CD4-positive, alpha-beta T cell (primary cell): Measurements from ENCODE around the gene POU4F3. TPM values are rescaled to one million over a fixed set of nuclear protein-coding genes. Genes with fewer than 3 reads are reported as not detected.

Experiments
- ATAC-seq: fragments of 200-7000 bp; cut with Tn5 transposase; one replicate; pipeline ENCODE4 v1.10.0; 2022; ENCODE audit warnings: mild to moderate bottlenecking; ENCODE audit not compliant: poor library complexity
- CTCF ChIA-PET: fragments of 350-600 bp; sonication (Branson Sonifier 250); formaldehyde crosslinking; loops from one replicate; lab custom pipeline; 2021; ENCODE audit warnings: antibody characterized with exemption, inconsistent platforms; lab: Charles Lee
- POLR2A ChIA-PET: fragments of 350-600 bp; sonication (Branson Sonifier 250); formaldehyde crosslinking; loops from one replicate; lab custom pipeline; 2021; ENCODE audit warnings: antibody characterized with exemption, inconsistent platforms; lab: Charles Lee
- DNase-seq, 14 experiments: peaks; one replicate each; pipeline ENCODE4 v3.0.0-alpha.2; 2013 to 2020; ENCODE audit warnings: mixed read lengths in 2 of 14
- H3K27ac ChIP-seq, 2 donors: one replicate each; pipeline versions ENCODE4 v1.5.1 to v1.7.0; 2013; ENCODE audit warnings: low read length in 2 of 2, low read depth in 1 of 2, mild to moderate bottlenecking in 1 of 2
- H3K27me3 ChIP-seq, 2 experiments: 1 replicate in 1 of 2; 2 replicates in 1 of 2; pipeline versions ENCODE4 v1.6.1 to v1.7.0; 2013; ENCODE audit warnings: low read length in 2 of 2, control low read depth in 1 of 2, mild to moderate bottlenecking in 1 of 2, moderate library complexity in 1 of 2; ENCODE audit not compliant: insufficient read depth in 2 of 2, control insufficient read depth in 1 of 2
- H3K36me3 ChIP-seq: one replicate; pipeline ENCODE4 v1.6.1; 2013; ENCODE audit warnings: low read length, control low read depth; ENCODE audit not compliant: insufficient read depth
- H3K4me1 ChIP-seq: one replicate; pipeline ENCODE4 v1.6.1; 2013; ENCODE audit warnings: low read length, control low read depth; ENCODE audit not compliant: insufficient read depth
- H3K4me3 ChIP-seq: one replicate; pipeline ENCODE4 v1.5.1; 2013; ENCODE audit warnings: mild to moderate bottlenecking, low read length, moderate library complexity
- H3K9me3 ChIP-seq, 2 experiments: 1 replicate in 1 of 2; 2 replicates in 1 of 2; pipeline versions ENCODE4 v1.6.1 to v1.7.0; 2013; ENCODE audit warnings: low read length in 2 of 2, mild to moderate bottlenecking in 2 of 2, control low read depth in 1 of 2, moderate library complexity in 1 of 2; ENCODE audit not compliant: control insufficient read depth in 1 of 2, insufficient read depth in 1 of 2
- H3K27ac Mint-ChIP-seq: one replicate; pipeline ENCODE4 v1.8.0; 2020; ENCODE audit warnings: mixed read lengths
- H3K27me3 Mint-ChIP-seq: one replicate; pipeline ENCODE4 v1.8.0; 2021; ENCODE audit warnings: mixed read lengths
- H3K36me3 Mint-ChIP-seq: one replicate; pipeline ENCODE4 v1.8.0; 2021; ENCODE audit warnings: low read depth, mixed read lengths
- H3K4me1 Mint-ChIP-seq: one replicate; pipeline ENCODE4 v1.8.0; 2021; ENCODE audit warnings: low read depth, mixed read lengths
- H3K4me3 Mint-ChIP-seq: one replicate; pipeline ENCODE4 v1.8.0; 2020; ENCODE audit warnings: mild to moderate bottlenecking, mixed read lengths
- H3K9me3 Mint-ChIP-seq: one replicate; pipeline ENCODE4 v1.8.0; 2020; ENCODE audit warnings: mixed read lengths
- intact Hi-C, 2 experiments: fragments of 100-400 bp; cut with DNase I in 1 of 2; cut with micrococcal nuclease in 1 of 2; formaldehyde crosslinking; loops; one replicate each; pipeline versions ENCODE4 v1.15.1 to v1.9.0; 2023 to 2025; cut with DNase I, micrococcal nuclease
- polyA plus RNA-seq, 2 donors: library from polyadenylated mRNA; unstranded; fragments of 120-200 nt; gene quantifications; one replicate each; pipeline ENCODE4 v1.2.1, GENCODE V29; 2013
- total RNA-seq, 174 experiments: library from RNA in 2 of 174; stranded (reverse) in 2 of 174; gene quantifications; one replicate each; pipeline ENCODE4 v1.2.3 and lab custom pipeline; 2021 to 2026
- TF ChIP-seq, protein P1 (sequence below): fragments of 200-600 bp; IDR thresholded peaks from one replicate; pipeline ENCODE4 v1.8.0; 2022; ENCODE audit warnings: antibody characterized with exemption, mild to moderate bottlenecking

Gene POU4F3, protein sequence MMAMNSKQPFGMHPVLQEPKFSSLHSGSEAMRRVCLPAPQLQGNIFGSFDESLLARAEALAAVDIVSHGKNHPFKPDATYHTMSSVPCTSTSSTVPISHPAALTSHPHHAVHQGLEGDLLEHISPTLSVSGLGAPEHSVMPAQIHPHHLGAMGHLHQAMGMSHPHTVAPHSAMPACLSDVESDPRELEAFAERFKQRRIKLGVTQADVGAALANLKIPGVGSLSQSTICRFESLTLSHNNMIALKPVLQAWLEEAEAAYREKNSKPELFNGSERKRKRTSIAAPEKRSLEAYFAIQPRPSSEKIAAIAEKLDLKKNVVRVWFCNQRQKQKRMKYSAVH
- total RNA-seq (under 1 TPM; 0.17 to 0.22 TPM), total RNA-seq (lab: John Stamatoyannopoulos, UW) (0 to 0.39 (median 0.06) reads per million in 172 experiments)
- polyA plus RNA-seq (2013, experiment 1 of 2), result 0.06 TPM
- polyA plus RNA-seq (2013, experiment 2 of 2), result 0.07 TPM

DNA sequence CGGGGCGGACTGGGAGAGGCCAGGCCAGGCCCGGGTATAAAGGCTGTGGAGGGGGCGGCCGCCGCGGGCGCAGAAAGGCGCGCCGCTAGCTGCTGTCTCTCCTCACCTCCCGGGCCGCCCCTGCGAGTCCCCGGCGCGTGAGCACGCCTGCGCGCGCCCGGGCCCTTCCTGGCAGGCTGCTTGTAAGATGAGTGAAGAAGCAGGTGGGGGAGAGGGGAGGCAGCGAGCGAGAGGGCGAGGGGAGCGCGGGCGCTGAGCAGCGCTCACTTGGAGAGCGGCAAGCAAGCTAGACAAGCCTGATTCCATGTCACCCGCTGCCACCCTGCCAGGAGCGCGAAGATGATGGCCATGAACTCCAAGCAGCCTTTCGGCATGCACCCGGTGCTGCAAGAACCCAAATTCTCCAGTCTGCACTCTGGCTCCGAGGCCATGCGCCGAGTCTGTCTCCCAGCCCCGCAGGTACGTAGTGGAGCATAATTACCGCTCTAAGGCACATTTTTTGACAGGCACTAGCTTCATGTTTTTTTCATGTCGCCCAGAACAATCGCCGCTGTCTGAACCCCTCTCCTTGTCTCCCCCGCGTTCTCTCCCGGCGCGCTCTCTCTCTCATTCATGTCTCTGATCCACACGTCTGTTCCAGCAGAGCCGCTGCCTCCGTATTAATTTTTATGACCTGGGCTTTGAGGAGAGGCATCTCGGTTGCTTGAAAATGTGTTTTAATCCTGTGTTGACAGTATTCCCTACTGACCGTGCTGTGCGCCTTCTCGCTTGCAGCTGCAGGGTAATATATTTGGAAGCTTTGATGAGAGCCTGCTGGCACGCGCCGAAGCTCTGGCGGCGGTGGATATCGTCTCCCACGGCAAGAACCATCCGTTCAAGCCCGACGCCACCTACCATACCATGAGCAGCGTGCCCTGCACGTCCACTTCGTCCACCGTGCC, at the start of gene POU4F3:
TSS of gene POU4F3 (plus strand) at position 66 of the 941 bp plus-strand sequence. CDS start at position 340, 274 bp downstream.
- DNase-seq, result no peak
- Mint-ChIP-seq H3K27me3 (peaks cover 89% of the 10 kb centered on the region), H3K9me3 (no peaks in the 10 kb centered on the region), H3K4me3 (no peak within 1 kb of the TSS), H3K27ac (no peak within 1 kb of the TSS), H3K4me1 (peaks cover 11% of the 10 kb centered on the region), H3K36me3 (no peaks in the 10 kb centered on the region)
- POLR2A ChIA-PET, result no interaction called here
- Histone ChIP-seq H3K4me1 (peaks cover 4% of the 10 kb centered on the region), H3K9me3 (peaks cover 0 to 55% of the 10 kb centered on the region in 2 experiments), H3K27ac (no peak within 1 kb of the TSS), H3K27me3 (peaks cover 79 to 96% of the 10 kb centered on the region in 2 experiments), H3K36me3 (no peaks in the 10 kb centered on the region), H3K4me3 (no peak within 1 kb of the TSS)
- CTCF ChIA-PET, result no interaction called here
- no peak for ATAC-seq
- intact Hi-C loops, result no loop called here
- TF ChIP-seq, protein P1, sequence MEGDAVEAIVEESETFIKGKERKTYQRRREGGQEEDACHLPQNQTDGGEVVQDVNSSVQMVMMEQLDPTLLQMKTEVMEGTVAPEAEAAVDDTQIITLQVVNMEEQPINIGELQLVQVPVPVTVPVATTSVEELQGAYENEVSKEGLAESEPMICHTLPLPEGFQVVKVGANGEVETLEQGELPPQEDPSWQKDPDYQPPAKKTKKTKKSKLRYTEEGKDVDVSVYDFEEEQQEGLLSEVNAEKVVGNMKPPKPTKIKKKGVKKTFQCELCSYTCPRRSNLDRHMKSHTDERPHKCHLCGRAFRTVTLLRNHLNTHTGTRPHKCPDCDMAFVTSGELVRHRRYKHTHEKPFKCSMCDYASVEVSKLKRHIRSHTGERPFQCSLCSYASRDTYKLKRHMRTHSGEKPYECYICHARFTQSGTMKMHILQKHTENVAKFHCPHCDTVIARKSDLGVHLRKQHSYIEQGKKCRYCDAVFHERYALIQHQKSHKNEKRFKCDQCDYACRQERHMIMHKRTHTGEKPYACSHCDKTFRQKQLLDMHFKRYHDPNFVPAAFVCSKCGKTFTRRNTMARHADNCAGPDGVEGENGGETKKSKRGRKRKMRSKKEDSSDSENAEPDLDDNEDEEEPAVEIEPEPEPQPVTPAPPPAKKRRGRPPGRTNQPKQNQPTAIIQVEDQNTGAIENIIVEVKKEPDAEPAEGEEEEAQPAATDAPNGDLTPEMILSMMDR, result no peak

DNA sequence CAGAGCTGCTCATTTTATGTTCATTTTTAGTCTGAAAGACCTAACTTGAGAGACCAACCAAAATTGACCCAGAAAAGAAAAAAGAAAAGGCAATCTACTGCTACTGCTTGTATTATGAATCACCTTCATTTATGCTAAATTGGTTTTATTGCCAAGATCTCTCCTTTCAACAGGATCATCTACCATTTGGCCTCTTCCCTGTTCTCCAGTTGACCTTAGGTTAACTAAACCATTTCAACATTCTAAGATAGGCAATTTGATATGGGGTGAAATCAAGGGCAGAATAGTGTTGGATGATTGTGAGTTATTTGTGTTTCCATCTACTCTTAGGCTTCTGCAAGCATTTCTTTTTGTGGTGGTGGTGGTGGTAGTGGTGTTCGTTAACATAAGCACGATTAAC, 48.3 kb upstream of the POU4F3 start:
- H3K27me3 Mint-ChIP-seq, result no peaks in the 10 kb centered on the region
- no peak for DNase-seq
- H3K27ac ChIP-seq, result no peak overlapping the region
- TF ChIP-seq, protein P1, result no peak
- peaks cover 14% of the 10 kb centered on the region for H3K36me3 ChIP-seq
- no peaks in the 10 kb centered on the region for H3K9me3 Mint-ChIP-seq
- no peaks in the 10 kb centered on the region for H3K4me1 ChIP-seq
- intact Hi-C loops, result loop anchor here in 1 of 2 experiments (2.0 kb wide), 1 partner anchor 136 kb away; no protein-coding TSS in a partner anchor
- ATAC-seq, result no peak
- H3K36me3 Mint-ChIP-seq, result peaks cover 23% of the 10 kb centered on the region
- CTCF ChIA-PET, result interaction anchor here (0.6 kb wide), 1 partner anchor 65 kb away, joined by 4 read pairs; no protein-coding TSS in a partner anchor
- no peak overlapping the region for H3K4me3 ChIP-seq
- H3K4me1 Mint-ChIP-seq, result no peaks in the 10 kb centered on the region
- no peaks in the 10 kb centered on the region for H3K27me3 ChIP-seq
- no peak overlapping the region for H3K27ac Mint-ChIP-seq
- no peaks in the 10 kb centered on the region for H3K9me3 ChIP-seq
- no peak overlapping the region for H3K4me3 Mint-ChIP-seq
- POLR2A ChIA-PET, result no interaction called here

DNA sequence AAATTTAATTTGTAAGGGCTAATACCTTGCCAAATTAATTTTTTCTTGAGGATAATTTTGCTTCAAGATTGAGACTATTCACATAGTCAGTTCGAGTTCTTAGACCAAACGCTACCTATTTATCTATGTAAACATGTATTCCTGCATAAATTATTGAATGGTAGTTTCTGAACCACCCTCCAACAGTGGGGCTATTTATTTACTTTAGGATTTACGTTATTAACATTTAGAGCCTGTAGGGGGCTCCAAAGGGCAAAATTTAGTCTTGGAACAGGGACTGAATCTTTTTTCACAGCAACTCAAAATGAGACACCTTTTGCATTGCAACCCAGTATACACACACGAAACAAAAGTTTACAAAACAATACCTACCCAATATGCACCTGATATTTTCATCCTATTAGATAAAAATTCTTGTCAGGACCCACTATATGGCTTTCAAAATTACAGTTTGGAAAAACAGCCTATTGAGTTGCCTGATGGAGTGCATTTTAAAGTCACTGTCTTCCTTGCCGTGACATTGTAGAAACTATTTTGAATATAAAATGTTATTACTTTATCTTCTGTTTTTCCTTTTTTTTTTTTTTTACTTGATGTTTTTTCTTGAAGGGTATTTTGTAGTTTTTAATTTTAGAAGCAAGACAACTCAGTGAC, 47.1 kb upstream of the POU4F3 start:
- intact Hi-C loops, result loop anchor here (1.0 to 2.0 kb wide), 2 partner anchors 135 to 136 kb away; no protein-coding TSS in a partner anchor
- Mint-ChIP-seq H3K27me3 (no peaks in the 10 kb centered on the region), H3K27ac (no peak overlapping the region), H3K4me3 (no peak overlapping the region), H3K36me3 (peaks cover 15% of the 10 kb centered on the region), H3K9me3 (no peaks in the 10 kb centered on the region), H3K4me1 (no peaks in the 10 kb centered on the region)
- ChIA-PET POLR2A (no interaction called here), CTCF (interaction anchor here (0.8 kb wide), 1 partner anchor 39 kb away, joined by 3 read pairs; no protein-coding TSS in a partner anchor)
- DNase-seq, result peak in 4 of 14 experiments; percentile 14 to 68 (median 52)
- no peak overlapping the region for H3K27ac ChIP-seq
- ATAC-seq, result peak; percentile 63
- H3K4me3 ChIP-seq, result no peak overlapping the region
- peaks cover 7% of the 10 kb centered on the region for H3K36me3 ChIP-seq
- H3K4me1 ChIP-seq, result no peaks in the 10 kb centered on the region
- no peaks in the 10 kb centered on the region for H3K27me3 ChIP-seq
- TF ChIP-seq, protein P1, result peak; percentile 80
- H3K9me3 ChIP-seq, result no peaks in the 10 kb centered on the region
